Bone marrow (tissue), 2 donors: Measurements from ENCODE around the gene CAD.

Experiments
- DNase-seq, 2 donors: peaks; one replicate each; lab custom pipeline; 2025; lab: John Stamatoyannopoulos, UW

The CAD gene

DNA sequence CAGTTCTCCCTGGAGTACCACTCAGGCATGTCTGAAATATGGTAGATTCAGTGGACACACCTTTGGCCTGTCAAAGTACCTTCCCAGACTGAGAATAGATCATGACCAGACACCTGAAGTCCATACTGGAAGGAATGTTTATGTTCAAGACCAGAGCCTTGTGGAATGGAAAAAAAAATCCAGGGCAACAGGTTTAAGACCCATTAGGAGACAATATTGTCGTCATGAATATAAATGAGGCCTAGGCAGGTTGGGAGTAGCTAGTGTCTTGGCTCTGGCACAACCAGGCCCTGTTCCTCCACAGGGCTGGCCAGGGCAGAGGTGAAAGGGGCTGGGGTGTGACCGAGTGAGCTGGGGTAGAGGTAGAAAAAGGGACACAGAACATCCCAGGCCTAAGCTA, 18.5 kb upstream of the CAD start:
- DNase-seq = no peak

DNA sequence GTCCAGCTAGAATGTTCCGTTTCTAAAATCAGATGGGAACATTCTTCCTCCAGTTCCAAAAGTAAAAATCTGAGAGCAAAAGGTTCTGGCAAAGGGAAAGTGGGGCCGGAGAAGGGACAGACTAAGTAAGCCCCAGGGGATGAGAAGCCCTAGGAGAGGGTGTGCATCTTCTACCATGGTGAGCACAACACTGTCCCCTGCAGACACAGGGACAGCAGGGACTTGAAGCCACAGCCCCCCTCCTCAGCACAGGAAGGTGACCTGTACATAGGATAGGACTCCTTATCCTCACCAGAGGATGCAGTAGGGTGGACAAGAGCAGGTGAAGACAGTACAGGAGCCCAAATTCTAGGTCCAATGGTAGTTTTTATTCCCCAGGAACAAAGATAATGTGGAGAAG, 17.9 kb upstream of the CAD start:
- DNase-seq = no peak

DNA sequence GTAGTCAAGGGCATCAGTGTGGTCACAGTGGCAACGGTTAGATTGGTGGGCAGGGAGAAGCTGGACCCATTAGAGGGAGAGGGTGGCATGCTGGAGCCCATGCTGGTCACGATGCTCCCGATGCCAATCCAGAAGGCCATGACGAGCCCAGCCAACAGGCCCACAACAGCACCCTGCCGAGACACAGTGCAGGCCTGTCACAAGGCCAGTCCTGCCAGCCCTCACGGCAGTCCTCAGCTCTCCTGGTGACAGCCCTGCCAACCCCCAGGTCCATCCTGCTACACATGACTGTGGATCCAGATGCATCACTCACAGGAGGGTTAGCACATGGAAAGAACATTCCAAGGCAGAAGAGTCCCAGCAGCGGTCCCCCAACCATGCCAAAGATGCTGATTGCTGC, 15.5 kb upstream of the CAD start:
- no peak for DNase-seq

DNA sequence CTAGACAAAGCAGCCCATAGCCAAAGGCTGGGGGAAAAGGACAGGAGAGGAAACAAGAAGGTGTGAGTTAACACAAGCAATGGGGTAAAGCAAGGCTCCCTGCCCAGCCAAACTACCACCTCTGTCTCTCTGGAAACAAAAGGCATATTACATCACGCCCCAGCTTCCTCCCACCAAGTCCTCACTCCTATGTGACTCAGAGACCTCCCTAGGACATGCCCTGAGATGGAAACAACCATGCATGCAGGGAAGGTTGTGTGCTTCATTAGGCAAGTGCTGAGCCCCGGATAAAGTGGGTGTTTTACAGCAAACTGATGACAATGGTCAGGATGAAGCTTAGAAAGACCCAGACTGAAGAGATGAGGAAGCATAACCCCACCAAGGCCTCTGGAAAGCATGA, 14.3 kb upstream of the CAD start:
- DNase-seq = no peak

DNA sequence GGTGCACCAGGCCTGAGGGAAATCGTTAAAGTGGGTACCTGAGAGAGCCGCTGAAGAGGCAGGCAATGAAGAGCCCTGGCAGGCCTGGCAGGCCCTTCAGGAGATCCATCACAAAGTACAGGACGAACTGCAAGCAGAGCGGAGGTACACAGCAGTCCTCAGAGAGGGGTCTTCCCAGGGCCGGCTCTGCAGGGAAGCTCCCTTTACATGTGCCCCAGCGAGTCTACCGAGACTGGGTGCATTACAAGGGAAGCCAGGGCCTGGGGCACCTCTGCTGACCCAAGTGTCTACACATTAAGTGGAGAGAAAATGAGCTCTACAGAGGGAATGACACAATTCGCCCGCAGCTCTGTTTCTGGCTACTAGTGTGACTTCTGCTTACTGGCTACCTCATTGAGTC, 13.4 kb upstream of the CAD start:
- no peak for DNase-seq

DNA sequence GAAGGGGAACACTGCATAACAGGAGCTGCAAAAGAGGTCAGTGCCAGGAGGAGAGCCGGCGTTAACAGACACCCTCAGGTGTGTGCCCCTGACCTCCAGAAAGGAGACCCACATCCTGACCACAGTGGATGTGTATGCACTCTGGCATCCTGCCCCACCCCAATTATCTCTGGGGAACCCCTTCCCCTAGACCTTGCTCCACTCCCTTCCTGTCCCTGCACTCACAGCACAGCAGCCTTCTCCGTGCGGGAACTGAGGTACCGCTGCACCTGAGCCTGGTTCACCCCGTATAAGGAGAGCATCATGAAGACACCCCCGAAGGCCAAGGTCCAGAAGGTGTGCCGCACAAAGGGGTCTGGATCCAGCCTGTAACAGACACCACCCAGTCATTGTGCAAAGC, 12.6 kb upstream of the CAD start:
- no peak for DNase-seq

DNA sequence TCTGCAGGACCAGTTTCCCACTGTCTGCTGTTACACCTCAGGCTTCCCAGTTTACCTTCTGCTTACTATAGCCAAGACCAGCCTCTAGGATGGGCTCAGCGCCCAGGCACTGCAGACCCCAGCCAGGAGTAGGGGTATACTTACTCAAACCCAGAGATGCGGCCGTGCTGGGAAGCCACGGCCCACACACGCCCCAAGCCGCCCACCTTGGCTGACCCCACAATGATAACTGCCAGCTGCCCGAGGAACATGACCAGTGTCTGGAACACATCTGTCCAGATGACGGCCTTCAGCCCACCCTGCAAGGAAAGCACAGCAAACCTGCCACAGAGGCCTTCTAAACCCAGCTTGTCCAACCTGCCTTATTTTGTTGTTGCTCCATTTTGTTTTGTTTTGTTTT, 12.0 kb upstream of the CAD start:
- no peak for DNase-seq

DNA sequence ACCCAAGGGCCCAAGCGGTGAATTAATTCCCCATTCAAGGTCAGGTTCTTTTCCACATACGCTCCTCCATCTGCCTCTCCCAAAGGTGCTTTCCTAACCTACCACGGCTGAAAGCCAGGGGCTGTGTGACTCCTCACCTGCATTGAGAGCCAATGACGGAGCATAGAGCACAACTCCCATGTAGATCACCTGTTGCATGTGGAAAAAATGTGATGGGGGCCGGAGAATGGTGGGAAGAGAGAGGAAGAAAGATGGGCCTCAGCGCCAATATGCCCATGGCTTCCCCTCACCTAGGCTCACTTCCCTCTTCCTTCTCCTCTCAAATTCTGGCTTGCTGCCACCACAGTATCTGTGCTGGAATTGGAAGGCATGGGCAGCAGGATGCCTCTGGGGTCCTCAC, 10.8 kb upstream of the CAD start:
- no peak for DNase-seq

DNA sequence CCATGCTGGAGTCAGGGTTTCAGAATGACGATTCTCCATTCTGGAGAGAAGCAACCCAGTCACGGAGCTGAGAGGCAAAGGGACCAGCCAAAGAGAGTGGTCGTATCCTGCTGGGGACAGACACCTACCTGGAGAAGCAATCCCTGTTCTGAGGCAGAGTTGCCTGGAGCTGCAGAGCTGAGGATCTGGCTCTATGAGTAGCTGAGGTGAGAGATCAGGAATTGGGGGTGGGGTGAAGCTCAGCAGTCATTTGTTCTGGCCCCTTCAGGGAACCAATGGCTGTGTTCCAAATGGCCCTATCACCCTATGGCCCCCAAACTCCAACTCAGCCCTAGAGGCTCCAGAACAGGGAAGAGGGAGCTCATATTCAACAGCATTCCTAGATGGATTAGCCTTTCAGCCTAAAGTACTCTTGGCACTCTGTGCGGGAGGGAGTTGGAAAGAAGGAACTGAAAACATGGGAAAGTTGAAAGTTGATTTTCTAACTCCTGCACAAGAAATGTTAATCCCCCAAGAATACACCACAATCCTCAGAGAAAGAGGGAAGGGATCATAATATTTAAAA, 8.6 kb upstream of the CAD start:
- DNase-seq = no peak

DNA sequence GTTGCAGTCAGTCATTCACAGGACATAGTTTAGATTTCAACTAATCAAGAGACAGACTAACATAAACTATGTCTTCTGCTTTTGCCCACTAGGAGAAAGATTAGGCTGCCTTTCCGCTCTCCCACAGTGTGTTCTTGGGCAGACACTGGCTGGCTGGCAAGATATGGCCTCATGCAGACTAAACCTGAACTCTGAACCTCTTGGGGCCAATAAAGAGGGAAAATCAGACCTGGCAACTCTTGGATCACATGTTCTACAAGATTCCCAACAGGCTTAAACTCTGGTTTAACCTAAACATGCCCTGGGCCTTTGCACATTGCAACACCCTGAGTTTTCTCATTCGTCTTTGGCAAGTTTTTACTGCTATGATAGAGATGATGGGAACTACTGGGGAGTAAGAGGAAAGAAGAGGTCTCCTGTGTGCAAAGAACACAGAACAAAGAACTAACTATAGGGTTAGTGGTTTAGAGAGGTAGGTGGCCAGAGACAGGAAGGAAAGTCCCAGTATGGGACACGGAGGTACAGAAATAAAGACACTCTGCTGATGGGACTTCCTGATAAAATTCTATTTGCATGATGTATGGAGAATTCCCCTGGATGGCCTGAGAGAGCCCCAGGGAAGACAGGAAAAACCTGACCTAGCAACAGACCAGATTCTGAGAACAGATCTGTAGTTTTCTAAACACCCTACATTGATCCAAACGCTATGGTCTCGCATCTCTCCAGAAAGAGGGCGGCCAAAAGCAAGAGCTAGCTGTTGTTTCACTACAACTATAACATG, 7.4 kb upstream of the CAD start:
- DNase-seq = no peak

DNA sequence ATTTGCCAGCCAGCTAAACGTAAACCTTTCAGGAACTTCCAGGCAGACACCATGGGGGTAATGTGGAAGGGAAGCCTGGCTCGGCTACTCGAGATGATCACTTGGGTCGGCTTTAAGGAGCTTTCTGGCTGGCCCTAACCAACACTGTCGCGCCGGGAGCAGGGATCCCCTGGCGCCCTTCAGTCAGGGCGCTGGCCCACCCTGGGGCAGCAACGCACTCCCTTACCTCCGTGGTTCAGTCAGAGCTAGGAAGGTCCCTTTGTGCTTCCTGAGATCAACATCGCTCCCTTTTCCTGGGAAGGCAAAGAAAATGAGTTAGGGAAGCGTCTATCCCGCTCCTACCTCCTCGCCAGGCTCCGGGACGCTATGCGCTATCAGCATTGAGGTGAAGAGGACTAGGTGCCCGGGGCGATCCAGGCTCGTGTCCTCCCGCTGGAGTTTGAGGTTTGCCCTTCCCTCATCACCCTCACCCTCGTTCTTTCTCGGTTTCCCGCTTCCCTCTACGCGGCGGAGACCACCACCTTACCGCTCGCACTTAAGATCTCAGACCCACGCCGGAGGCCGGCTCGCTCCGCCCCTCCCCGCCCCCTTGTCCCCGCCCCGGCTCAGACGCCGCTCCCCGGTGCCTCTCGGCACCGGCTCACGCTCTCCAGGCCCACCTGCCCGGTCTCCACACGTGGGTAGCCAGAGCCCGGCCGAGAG, 5.8 kb upstream of the CAD start:
- DNase-seq = no peak

DNA sequence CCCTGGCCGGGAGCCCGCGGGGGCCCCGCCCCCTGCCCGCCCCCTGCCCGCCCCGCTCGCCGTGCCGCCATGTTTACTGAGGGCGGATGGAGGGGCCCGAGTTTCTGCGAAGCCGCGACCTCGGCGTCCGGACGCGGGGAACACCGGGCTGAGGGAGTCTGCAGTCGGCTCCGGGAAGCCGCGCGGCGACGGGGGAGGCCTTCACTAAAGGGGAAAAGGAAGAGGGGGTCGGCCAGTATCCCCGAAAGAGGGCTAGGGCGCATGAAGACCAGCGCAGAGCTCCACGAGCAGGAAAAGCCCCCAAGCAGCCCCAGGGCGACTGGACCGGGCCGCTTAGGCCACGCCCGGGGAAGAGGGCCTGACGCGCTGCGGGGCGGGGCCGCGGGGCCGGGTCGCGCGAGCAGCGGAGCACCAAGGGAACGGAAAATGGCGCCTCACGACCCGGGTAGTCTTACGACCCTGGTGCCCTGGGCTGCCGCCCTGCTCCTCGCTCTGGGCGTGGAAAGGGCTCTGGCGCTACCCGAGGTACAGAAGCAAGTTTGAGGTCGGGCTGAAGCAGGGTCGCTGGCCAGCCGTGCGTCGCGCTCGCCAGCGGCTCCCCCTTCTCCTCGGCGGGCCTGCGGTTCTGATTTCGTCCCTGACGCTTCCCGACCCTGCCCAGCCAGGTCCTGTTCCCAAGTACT, 5.1 kb upstream of the CAD start, which contains the start of the genes ATRAID and SLC5A6:
Gene ATRAID, plus strand, starts transcription at position 99 of the 683 bp plus-strand sequence. Its CDS starts 328 bp downstream, at position 427.
Gene SLC5A6, minus strand, starts transcription at position 326 of the 683 bp plus-strand sequence. CDS start 4,618 bp downstream, outside the sequence.
- peak; percentile 67 to 84 for DNase-seq

DNA sequence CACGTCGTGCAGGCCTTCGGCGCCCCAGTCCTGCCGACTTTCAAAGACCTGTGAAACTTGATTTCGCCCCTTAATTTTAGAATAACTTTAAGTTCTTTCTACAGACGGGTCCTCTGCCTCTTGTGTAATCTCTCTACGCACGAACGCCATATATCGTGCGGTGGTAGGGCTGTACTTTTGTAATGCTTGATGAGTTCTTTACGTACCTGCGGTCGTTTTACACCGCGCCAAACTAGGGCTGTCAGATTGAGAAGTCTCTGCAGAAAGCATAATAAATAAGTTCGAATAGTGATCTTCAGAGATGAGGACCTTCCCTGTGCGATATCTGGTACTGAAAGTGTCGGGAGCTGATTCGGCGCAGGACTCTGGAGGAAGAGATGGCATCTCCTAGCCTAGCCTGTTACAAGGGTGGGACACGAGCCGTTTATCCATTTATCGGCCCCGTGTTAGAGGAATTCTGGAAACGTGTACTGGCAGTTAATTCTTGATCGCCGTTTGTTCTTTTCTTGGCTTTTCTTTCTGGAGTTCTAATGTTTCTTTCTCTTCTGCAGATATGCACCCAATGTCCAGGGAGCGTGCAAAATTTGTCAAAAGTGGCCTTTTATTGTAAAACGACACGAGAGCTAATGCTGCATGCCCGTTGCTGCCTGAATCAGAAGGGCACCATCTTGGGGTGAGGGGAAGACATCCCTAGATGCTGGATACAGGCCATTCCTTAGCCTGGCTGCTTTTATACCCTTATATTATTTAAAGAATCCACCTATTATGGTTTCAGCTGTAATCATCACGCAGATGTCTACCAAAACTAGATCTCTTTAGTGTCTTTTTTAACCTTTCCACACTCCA, 4.3 kb upstream of the CAD start:
- peak in 1 of 2 donors; percentile 24 for DNase-seq

DNA sequence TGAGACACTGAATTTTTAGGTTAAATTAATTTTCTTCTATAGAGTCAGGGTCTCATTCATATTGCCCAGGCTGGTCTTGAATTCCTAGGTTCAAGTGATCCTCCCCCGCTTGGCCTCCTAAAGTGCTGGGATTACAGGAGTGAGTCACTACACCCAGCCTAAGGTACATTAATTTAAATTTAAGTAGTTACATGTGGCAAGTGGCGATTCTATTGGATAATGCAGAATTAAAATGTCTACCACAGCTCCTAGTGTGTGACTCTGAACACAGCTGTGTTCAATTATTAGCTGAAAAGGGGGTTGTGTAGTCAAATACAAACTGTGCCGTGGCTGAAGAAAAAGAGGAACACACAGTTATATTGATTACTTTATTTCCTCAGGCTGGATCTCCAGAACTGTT, 2.2 kb upstream of the CAD start:
- DNase-seq = no peak

DNA sequence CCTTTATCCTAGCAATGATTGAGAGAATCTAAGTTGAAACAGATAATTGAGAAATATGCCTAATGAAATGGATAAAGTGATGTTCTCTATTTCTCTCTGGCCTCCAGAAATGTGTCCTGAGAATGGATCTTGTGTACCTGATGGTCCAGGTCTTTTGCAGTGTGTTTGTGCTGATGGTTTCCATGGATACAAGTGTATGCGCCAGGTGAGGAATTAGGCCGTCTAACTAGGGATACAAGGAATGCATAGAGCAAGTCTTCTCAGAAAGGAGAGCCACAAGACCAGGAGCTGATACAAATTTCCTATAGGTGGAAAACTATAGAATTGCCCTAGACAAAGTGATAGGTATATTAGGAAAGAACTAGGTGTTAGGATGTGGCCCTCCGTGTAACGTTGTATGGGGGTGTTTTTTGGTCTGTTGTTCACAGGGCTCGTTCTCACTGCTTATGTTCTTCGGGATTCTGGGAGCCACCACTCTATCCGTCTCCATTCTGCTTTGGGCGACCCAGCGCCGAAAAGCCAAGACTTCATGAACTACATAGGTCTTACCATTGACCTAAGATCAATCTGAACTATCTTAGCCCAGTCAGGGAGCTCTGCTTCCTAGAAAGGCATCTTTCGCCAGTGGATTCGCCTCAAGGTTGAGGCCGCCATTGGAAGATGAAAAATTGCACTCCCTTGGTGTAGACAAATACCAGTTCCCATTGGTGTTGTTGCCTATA, 592 bp upstream of the CAD start:
- DNase-seq = no peak

DNA sequence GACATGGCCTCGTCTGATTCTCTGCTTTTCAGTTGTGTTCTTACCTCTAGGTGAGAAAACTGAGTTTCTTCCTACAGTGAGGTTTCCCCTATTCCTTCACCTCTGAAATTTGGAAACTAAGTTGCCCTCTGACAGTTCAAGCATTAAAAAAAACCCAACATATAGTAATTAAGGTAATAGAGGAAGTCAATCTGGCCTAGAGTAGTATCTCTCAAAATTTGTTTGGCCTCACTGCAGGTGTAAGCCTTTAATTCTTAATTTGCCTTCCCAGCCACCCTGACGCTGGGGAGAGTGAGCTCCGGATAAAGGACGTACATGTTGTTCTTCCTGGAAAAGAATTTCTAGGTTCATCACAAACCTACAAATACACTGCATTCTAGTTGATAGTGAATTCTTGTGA, 1.4 kb downstream of the CAD start:
- no peak for DNase-seq

DNA sequence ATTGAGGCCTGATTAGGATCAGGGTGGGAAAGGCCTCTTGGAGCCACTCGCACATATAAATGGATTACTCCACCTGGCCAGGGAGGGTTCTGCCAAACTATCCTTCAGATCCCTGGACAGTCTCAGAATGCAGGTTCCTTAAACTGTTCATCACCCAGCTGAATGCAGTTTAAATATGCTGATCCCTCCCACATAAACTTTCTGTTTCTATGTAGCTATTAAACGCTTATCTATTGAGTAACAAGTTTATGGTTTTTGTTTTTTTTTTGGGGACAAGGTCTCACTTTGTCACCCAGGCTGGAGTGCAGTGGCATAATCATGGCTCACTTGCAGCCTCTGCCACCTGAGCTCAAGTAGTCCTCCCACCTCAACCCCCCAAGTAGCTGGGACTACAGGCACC, 1.9 kb downstream of the CAD start:
- DNase-seq = no peak

DNA sequence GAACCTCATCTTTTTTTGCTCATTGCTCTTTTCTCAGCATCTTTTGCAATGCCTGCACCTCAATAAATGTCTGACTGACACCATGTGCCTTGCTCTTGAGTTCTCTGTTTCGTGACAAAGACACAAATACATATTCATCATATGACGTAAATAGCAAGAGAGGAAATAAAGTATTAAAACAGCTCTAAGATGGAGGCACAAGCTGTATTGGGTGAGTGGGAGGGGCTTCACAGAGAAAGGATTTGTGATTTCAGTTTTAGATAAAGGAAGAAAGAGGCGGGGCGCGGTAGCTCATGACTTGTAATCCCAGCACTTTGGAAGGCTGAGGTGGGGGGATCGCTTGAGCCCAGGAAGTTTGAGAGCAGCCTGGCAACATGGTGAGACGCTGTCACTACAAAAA, 2.9 kb downstream of the CAD start:
- DNase-seq = no peak

DNA sequence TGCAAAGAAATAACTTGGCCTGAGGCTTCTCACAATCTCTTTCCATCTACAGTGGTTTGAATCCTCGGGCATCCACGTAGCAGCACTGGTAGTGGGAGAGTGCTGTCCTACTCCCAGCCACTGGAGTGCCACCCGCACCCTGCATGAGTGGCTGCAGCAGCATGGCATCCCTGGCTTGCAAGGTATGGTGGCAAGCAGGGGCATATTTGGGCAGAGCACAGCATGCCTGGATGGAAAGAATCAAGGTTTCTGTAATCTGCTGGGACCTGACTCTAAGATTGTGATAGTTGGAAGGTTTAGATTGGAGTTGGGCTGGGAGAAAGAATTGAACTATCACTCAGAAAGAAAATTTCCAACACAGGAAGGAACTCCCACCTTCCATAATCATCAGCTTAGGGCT, 4.0 kb downstream of the CAD start:
- no peak for DNase-seq

DNA sequence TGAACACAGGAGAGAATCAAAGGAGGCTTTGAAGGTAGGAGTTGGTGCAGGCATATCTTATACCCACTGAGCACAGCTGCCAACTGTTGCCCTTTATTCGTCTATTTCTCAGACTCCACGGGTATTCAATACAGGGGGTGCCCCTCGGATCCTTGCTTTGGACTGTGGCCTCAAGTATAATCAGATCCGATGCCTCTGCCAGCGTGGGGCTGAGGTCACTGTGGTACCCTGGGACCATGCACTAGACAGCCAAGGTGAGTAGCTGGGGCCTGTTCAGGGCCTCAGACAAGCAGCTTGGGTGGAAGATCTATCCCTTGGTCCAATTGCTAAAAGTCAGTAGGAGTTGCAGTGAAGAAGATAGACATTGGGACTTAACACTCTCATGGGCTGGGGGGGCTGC, 5.2 kb downstream of the CAD start:
- DNase-seq = no peak

DNA sequence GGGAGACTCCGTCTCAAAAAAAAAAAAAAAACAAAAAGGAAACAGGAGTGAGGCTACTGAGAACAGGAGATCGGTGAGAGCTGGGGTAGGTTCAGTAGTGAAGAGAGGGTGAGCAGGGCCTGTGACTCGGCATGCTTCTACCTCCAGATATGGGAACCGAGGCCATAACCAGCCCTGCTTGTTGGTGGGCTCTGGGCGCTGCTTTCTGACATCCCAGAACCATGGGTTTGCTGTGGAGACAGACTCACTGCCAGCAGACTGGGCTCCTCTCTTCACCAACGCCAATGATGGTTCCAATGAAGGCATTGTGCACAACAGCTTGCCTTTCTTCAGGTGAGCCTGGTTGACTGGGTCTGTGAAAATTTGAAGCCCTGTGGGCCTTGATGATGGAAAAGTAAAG, 6.2 kb downstream of the CAD start:
- DNase-seq = no peak
